SK-N-SH (cell line): ENCODE results near the gene ZFP69. TPM values are rescaled to one million over a fixed set of nuclear protein-coding genes. Genes with fewer than 3 reads are reported as not detected.

Source experiments
- EP300 ChIP-seq, 2 experiments: IDR thresholded peaks; 2 replicates each; pipeline versions ENCODE4 v1.4.0 to v1.6.1; 2012; ENCODE audit warnings: borderline replicate concordance in 1 of 2, low read depth in 1 of 2, low read length in 1 of 2
- EZH2phosphoT487 ChIP-seq: fragments of 200-600 bp; sonication (generic); IDR thresholded peaks from 2 replicates; pipeline ENCODE4 v1.6.1; 2017; ENCODE audit warnings: low read depth, mixed run types, mild to moderate bottlenecking, antibody characterized with exemption, moderate library complexity, borderline replicate concordance
- NFIC ChIP-seq: IDR thresholded peaks from 2 replicates; pipeline ENCODE4 v1.4.0; 2012; ENCODE audit warnings: borderline replicate concordance
- NRF1 ChIP-seq: IDR thresholded peaks from 2 replicates; pipeline ENCODE4 v1.6.1; 2012; ENCODE audit warnings: low read depth, mild to moderate bottlenecking, low read length
- RCOR1 ChIP-seq: fragments of 150-350 bp; IDR thresholded peaks from 2 replicates; pipeline ENCODE4 v1.6.1; 2017; ENCODE audit warnings: antibody characterized with exemption, low read length
- SIN3A ChIP-seq: IDR thresholded peaks from 2 replicates; pipeline ENCODE4 v1.6.1; 2012; ENCODE audit warnings: low read depth, mild to moderate bottlenecking, low read length, moderate library complexity, borderline replicate concordance
- TCF12 ChIP-seq: IDR thresholded peaks from 2 replicates; pipeline ENCODE4 v1.4.0; 2012
- polyA plus RNA-seq, 3 experiments: library from polyadenylated mRNA; depleted of rRNA; stranded (reverse); fragments of >200 nt; gene quantifications; 2 replicates each; pipeline ENCODE4 v1.2.3, GENCODE V29; 2012
- TF ChIP-seq, protein P1 (sequence below): IDR thresholded peaks from 2 replicates; pipeline ENCODE4 v1.6.1; 2012; ENCODE audit warnings: mild to moderate bottlenecking, low read depth, low read length, moderate library complexity
- TF ChIP-seq, protein P2 (sequence below): IDR thresholded peaks from 2 replicates; pipeline ENCODE4 v1.4.0; 2012; ENCODE audit warnings: low read depth
- TF ChIP-seq, protein P3 (sequence below): IDR thresholded peaks from 2 replicates; pipeline ENCODE4 v1.4.0; 2012; ENCODE audit warnings: low read depth, borderline replicate concordance
- TF ChIP-seq, protein P4 (sequence below): fragments of 200-600 bp; sonication (generic); IDR thresholded peaks from 2 replicates; pipeline ENCODE4 v1.6.1; 2017; ENCODE audit warnings: antibody characterized with exemption, mild to moderate bottlenecking, moderate library complexity
- TF ChIP-seq, protein P5 (sequence below): fragments of 150-350 bp; IDR thresholded peaks from 2 replicates; pipeline ENCODE4 v1.6.1; 2017; ENCODE audit warnings: antibody characterized with exemption, low read length, low read depth, borderline replicate concordance

ZFP69 gene
- polyA plus RNA-seq, 1 of the 3 experiments (the other 2 are of a cell fraction) = 1.9 TPM

DNA sequence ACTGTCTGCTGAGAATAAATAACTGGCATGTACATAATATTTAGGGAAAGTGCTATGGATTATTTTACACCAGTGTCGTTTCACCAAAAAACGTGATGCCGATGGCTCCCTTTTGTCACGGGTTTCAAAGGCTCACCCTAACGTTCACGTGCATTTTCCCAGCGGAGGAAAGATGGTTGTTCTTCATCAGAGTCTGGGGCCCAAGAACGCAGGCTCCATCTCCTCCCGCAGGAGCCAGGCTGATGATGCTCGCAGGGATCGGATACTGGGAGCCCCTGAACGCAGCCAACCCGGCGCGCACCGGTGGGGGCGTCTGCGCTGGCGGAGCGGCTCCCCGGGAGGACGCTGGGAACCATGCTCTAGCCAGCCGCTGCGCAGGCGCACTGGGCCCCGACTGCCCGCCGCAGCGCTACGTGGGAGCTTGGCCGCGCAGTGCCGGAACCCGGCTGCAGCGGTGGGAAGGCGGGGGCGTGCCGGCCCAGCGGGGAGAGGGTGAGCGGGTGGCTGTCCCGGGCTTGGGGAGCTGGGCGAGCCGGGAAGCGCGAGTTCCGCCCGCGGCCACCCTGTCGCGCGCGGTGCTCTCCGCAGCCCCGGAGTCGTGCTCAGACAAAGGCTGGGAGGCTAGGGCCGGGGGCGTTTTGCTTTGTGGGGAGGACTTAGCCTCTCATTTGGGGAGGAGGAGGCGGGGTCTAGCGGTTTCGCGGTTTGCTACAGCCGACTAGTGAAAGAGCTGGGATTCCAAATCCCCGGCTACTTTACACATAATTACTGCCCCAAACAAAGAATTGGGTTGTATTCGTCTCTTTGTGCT, 27.2 kb upstream of the ZFP69 start, which contains the start of gene ZFP69B (continued):
- no peak for TF ChIP-seq RCOR1
- TF ChIP-seq, protein P1, sequence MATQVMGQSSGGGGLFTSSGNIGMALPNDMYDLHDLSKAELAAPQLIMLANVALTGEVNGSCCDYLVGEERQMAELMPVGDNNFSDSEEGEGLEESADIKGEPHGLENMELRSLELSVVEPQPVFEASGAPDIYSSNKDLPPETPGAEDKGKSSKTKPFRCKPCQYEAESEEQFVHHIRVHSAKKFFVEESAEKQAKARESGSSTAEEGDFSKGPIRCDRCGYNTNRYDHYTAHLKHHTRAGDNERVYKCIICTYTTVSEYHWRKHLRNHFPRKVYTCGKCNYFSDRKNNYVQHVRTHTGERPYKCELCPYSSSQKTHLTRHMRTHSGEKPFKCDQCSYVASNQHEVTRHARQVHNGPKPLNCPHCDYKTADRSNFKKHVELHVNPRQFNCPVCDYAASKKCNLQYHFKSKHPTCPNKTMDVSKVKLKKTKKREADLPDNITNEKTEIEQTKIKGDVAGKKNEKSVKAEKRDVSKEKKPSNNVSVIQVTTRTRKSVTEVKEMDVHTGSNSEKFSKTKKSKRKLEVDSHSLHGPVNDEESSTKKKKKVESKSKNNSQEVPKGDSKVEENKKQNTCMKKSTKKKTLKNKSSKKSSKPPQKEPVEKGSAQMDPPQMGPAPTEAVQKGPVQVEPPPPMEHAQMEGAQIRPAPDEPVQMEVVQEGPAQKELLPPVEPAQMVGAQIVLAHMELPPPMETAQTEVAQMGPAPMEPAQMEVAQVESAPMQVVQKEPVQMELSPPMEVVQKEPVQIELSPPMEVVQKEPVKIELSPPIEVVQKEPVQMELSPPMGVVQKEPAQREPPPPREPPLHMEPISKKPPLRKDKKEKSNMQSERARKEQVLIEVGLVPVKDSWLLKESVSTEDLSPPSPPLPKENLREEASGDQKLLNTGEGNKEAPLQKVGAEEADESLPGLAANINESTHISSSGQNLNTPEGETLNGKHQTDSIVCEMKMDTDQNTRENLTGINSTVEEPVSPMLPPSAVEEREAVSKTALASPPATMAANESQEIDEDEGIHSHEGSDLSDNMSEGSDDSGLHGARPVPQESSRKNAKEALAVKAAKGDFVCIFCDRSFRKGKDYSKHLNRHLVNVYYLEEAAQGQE = 0 out of 2 replicates have a peak, but pooled peaks have one; percentile 44
- TF ChIP-seq, protein P2, sequence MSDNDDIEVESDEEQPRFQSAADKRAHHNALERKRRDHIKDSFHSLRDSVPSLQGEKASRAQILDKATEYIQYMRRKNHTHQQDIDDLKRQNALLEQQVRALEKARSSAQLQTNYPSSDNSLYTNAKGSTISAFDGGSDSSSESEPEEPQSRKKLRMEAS = peak; percentile 12; the same call in 1 of the 2 replicates
- TF ChIP-seq, protein P3, sequence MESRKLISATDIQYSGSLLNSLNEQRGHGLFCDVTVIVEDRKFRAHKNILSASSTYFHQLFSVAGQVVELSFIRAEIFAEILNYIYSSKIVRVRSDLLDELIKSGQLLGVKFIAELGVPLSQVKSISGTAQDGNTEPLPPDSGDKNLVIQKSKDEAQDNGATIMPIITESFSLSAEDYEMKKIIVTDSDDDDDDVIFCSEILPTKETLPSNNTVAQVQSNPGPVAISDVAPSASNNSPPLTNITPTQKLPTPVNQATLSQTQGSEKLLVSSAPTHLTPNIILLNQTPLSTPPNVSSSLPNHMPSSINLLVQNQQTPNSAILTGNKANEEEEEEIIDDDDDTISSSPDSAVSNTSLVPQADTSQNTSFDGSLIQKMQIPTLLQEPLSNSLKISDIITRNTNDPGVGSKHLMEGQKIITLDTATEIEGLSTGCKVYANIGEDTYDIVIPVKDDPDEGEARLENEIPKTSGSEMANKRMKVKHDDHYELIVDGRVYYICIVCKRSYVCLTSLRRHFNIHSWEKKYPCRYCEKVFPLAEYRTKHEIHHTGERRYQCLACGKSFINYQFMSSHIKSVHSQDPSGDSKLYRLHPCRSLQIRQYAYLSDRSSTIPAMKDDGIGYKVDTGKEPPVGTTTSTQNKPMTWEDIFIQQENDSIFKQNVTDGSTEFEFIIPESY = 0 out of 2 replicates have a peak, but pooled peaks have one; percentile 8
- TF ChIP-seq EP300 (IDR thresholded peaks at IDR 0.05; ENCODE audit: borderline replicate concordance in 1 of 2, low read depth in 1 of 2, low read length in 1 of 2) = no peak
- TF ChIP-seq, protein P4, sequence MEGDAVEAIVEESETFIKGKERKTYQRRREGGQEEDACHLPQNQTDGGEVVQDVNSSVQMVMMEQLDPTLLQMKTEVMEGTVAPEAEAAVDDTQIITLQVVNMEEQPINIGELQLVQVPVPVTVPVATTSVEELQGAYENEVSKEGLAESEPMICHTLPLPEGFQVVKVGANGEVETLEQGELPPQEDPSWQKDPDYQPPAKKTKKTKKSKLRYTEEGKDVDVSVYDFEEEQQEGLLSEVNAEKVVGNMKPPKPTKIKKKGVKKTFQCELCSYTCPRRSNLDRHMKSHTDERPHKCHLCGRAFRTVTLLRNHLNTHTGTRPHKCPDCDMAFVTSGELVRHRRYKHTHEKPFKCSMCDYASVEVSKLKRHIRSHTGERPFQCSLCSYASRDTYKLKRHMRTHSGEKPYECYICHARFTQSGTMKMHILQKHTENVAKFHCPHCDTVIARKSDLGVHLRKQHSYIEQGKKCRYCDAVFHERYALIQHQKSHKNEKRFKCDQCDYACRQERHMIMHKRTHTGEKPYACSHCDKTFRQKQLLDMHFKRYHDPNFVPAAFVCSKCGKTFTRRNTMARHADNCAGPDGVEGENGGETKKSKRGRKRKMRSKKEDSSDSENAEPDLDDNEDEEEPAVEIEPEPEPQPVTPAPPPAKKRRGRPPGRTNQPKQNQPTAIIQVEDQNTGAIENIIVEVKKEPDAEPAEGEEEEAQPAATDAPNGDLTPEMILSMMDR = peak; percentile 14; the same call in 1 of the 2 replicates
- TF ChIP-seq, protein P5, sequence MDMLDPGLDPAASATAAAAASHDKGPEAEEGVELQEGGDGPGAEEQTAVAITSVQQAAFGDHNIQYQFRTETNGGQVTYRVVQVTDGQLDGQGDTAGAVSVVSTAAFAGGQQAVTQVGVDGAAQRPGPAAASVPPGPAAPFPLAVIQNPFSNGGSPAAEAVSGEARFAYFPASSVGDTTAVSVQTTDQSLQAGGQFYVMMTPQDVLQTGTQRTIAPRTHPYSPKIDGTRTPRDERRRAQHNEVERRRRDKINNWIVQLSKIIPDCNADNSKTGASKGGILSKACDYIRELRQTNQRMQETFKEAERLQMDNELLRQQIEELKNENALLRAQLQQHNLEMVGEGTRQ = no peak
- no peak for TF ChIP-seq EZH2phosphoT487
- peak; percentile 40; the same call in 1 of the 2 replicates for TF ChIP-seq SIN3A
- peak; percentile 93 for TF ChIP-seq NRF1
- TF ChIP-seq NFIC = no peak
- peak; percentile 1; the same call in 1 of the 2 replicates for TF ChIP-seq TCF12
- TF ChIP-seq, all 33 proteins: peak for 17
